Fibroblast of lung (primary cell): ENCODE measurements around the gene LKAAEAR1. TPM values are rescaled to one million over a fixed set of nuclear protein-coding genes. Genes with fewer than 3 reads are reported as not detected.

Source experiments
- DNase-seq, 2 donors: peaks; one replicate each; pipeline versions ENCODE4 v3.0.0 to v3.0.0-alpha.2; 2010; ENCODE audit warnings: low read depth in 2 of 2
- H2AFZ ChIP-seq: 2 replicates; pipeline ENCODE4 v1.5.1; 2012; ENCODE audit warnings: low read length, control low read depth, inconsistent platforms
- H3K27ac ChIP-seq: 2 replicates; pipeline ENCODE4 v1.5.1; 2011; ENCODE audit warnings: low read length, control low read depth; ENCODE audit not compliant: insufficient read depth
- H3K27me3 ChIP-seq: 2 replicates; pipeline ENCODE4 v1.5.1; 2011; ENCODE audit warnings: mild to moderate bottlenecking, low read length; ENCODE audit not compliant: control insufficient read depth, insufficient read depth
- H3K36me3 ChIP-seq: 2 replicates; pipeline ENCODE4 v1.5.1; 2011; ENCODE audit warnings: low read length; ENCODE audit not compliant: control insufficient read depth, insufficient read depth
- H3K4me1 ChIP-seq: 2 replicates; pipeline ENCODE4 v1.5.1; 2011; ENCODE audit warnings: low read length; ENCODE audit not compliant: control insufficient read depth, insufficient read depth; ENCODE audit errors: extremely low read depth
- H3K4me2 ChIP-seq: 2 replicates; pipeline ENCODE4 v1.5.1; 2011; ENCODE audit warnings: low read length, control low read depth; ENCODE audit not compliant: insufficient read depth; ENCODE audit errors: extremely low read depth
- H3K4me3 ChIP-seq, 4 experiments: fragments of 200-600 bp in 1 of 4; sonication (generic) in 1 of 4; replicated peaks in 1 of 4; 2 replicates each; pipeline ENCODE4 v1.5.1; 2011 to 2016; ENCODE audit warnings: low read length in 4 of 4, low read depth in 3 of 4, mild to moderate bottlenecking in 3 of 4, control low read depth in 2 of 4, inconsistent platforms in 1 of 4, mixed read lengths in 1 of 4; ENCODE audit not compliant: insufficient read depth in 1 of 4; ENCODE audit errors: control extremely low read depth in 1 of 4
- H3K79me2 ChIP-seq: 2 replicates; pipeline ENCODE4 v1.5.1; 2012; ENCODE audit warnings: mild to moderate bottlenecking, low read length, inconsistent platforms; ENCODE audit not compliant: control insufficient read depth, insufficient read depth
- H3K9ac ChIP-seq: 2 replicates; pipeline ENCODE4 v1.5.1; 2011; ENCODE audit warnings: mild to moderate bottlenecking, low read length, control low read depth; ENCODE audit not compliant: insufficient read depth
- H3K9me3 ChIP-seq: 2 replicates; pipeline ENCODE4 v1.5.1; 2012; ENCODE audit warnings: low read depth, low read length; ENCODE audit not compliant: control insufficient read depth, insufficient read depth
- H4K20me1 ChIP-seq: 2 replicates; pipeline ENCODE4 v1.5.1; 2011; ENCODE audit warnings: low read length; ENCODE audit not compliant: control insufficient read depth, insufficient read depth; ENCODE audit errors: extremely low read depth
- CTCF ChIP-seq, 2 donors: IDR thresholded peaks in 1 of 2; conservative IDR thresholded peaks in 1 of 2; 1 replicate in 1 of 2; 2 replicates in 1 of 2; pipeline ENCODE4 v1.5.1; 2011 to 2012; ENCODE audit warnings: low read length in 2 of 2, control low read depth in 1 of 2, inconsistent platforms in 1 of 2, low read depth in 1 of 2, mild to moderate bottlenecking in 1 of 2
- EZH2 ChIP-seq: IDR thresholded peaks from 2 replicates; pipeline ENCODE4 v1.5.1; 2012; ENCODE audit warnings: low read length, control low read depth, mild to moderate bottlenecking; ENCODE audit errors: missing control alignments
- polyA plus RNA-seq, 2 donors: library from polyadenylated mRNA; depleted of rRNA in 1 of 2; stranded (reverse) in 1 of 2; unstranded in 1 of 2; fragments of >200 nt; gene quantifications; 2 replicates each; pipeline ENCODE4 v1.2.1, GENCODE V29; 2011 to 2012; ENCODE audit warnings: missing spikeins in 1 of 2
- total RNA-seq: library from RNA; depleted of rRNA; stranded (reverse); fragments of >200 nt; gene quantifications from 2 replicates; pipeline ENCODE4 v1.2.1, GENCODE V29; 2014

The LKAAEAR1 gene
- total and polyA plus RNA-seq, 2 donors (not counting 1 experiment from before 2014, with no cell fraction given): not detected

GRCh38 chr20:64050261-64051032, 33.8 kb downstream of the LKAAEAR1 start:
- Histone ChIP-seq H3K36me3 (no peaks in the 10 kb centered on the region), H3K4me3 (no peak overlapping the region), H3K27ac (no peak overlapping the region), H2AFZ (no peak overlapping the region), H3K79me2 (no peaks in the 10 kb centered on the region), H3K9ac (no peak overlapping the region), H3K9me3 (no peaks in the 10 kb centered on the region), H3K4me2 (no peak overlapping the region), H3K27me3 (peaks cover 11% of the 10 kb centered on the region), H4K20me1 (no peaks in the 10 kb centered on the region), H3K4me1 (no peaks in the 10 kb centered on the region)
- no peak for DNase-seq
- TF ChIP-seq CTCF (conservative IDR thresholded peaks at IDR 0.05 in 1 of 2, IDR thresholded peaks at IDR 0.05 in 1 of 2; ENCODE audit: low read depth in 1 of 2, low read length in 2 of 2) (no peak), EZH2 (peak; percentile 43)

GRCh38 chr20:64049878-64050260, 34.3 kb downstream of the LKAAEAR1 start:
- peaks cover 11% of the 10 kb centered on the region for H3K27me3 ChIP-seq
- H2AFZ ChIP-seq: no peak overlapping the region

More at GRCh38 chr20:64049878-64050260, 34.3 kb downstream of the LKAAEAR1 start:
- TF ChIP-seq CTCF (conservative IDR thresholded peaks at IDR 0.05 in 1 of 2, IDR thresholded peaks at IDR 0.05 in 1 of 2; ENCODE audit: low read depth in 1 of 2, low read length in 2 of 2) (no peak), EZH2 (peak; percentile 77)
- no peaks in the 10 kb centered on the region for H4K20me1 ChIP-seq
- H3K36me3 ChIP-seq: no peaks in the 10 kb centered on the region
- H3K27ac ChIP-seq: no peak overlapping the region
- no peak overlapping the region for H3K9ac ChIP-seq
- H3K4me1 ChIP-seq: no peaks in the 10 kb centered on the region
- H3K9me3 ChIP-seq: no peaks in the 10 kb centered on the region
- no peak overlapping the region for H3K4me3 ChIP-seq
- no peaks in the 10 kb centered on the region for H3K79me2 ChIP-seq
- no peak overlapping the region for H3K4me2 ChIP-seq
- DNase-seq: no peak
